PC-9 (cell line): ENCODE results near the gene HNRNPK. TPM values are rescaled to one million over a fixed set of nuclear protein-coding genes. Genes with fewer than 3 reads are reported as not detected.

Experiments
- BruUV-seq: library from RNA; stranded (reverse); fragments of 400-500 nt; replicated peaks from 2 replicates; lab custom pipeline; 2021; lab: Mats Ljungman, UMichigan
- CTCF ChIA-PET: fragments of 300-600 bp; sonication (Branson Sonifier 250); formaldehyde crosslinking; loops from one replicate; lab custom pipeline; 2022; ENCODE audit warnings: antibody characterized with exemption; lab: Charles Lee
- POLR2A ChIA-PET: fragments of 300-600 bp; sonication (Branson Sonifier 250); formaldehyde crosslinking; loops from one replicate; lab custom pipeline; 2022; ENCODE audit warnings: antibody characterized with exemption; ENCODE audit not compliant: unreplicated experiment; lab: Charles Lee
- DNase-seq, 2 experiments: peaks; one replicate each; pipeline versions ENCODE4 v3.0.0 to v3.0.0-alpha.2; 2015 to 2022; ENCODE audit warnings: mixed read lengths in 1 of 2
- H2AFZ ChIP-seq: fragments of 200-600 bp; sonication (generic); 2 replicates; pipeline ENCODE4 v1.8.1; 2017; ENCODE audit warnings: antibody characterized with exemption
- H3F3A ChIP-seq: fragments of 200-600 bp; sonication (generic); 2 replicates; pipeline ENCODE4 v1.8.1; 2017; ENCODE audit warnings: antibody characterized with exemption, mild to moderate bottlenecking, low read depth; ENCODE audit not compliant: insufficient read depth
- H3K27ac ChIP-seq: fragments of 200-600 bp; sonication (generic); 2 replicates; pipeline ENCODE4 v1.6.1; 2016; ENCODE audit warnings: mixed run types
- H3K27me3 ChIP-seq: fragments of 200-600 bp; sonication (generic); 2 replicates; pipeline ENCODE4 v1.6.1; 2016; ENCODE audit warnings: low read depth, mixed run types; ENCODE audit not compliant: insufficient read depth
- H3K36me3 ChIP-seq: fragments of 200-600 bp; sonication (generic); 2 replicates; pipeline ENCODE4 v1.6.1; 2016; ENCODE audit warnings: low read depth, mixed run types
- H3K4me1 ChIP-seq: fragments of 200-600 bp; sonication (generic); replicated peaks from 2 replicates; pipeline ENCODE4 v1.6.1; 2016; ENCODE audit warnings: mixed run types; ENCODE audit not compliant: insufficient read depth
- H3K4me2 ChIP-seq: fragments of 200-600 bp; sonication (generic); 2 replicates; pipeline ENCODE4 v1.6.1; 2017; ENCODE audit warnings: mixed run types
- H3K4me3 ChIP-seq: fragments of 200-600 bp; sonication (generic); 2 replicates; pipeline ENCODE4 v1.6.1; 2016; ENCODE audit warnings: mixed run types
- H3K79me2 ChIP-seq: fragments of 200-600 bp; sonication (generic); 2 replicates; pipeline ENCODE4 v1.6.1; 2017; ENCODE audit warnings: low read depth, mixed run types
- H3K9me2 ChIP-seq: fragments of 200-600 bp; sonication (generic); 2 replicates; pipeline ENCODE4 v1.8.1; 2017; ENCODE audit warnings: mild to moderate bottlenecking; ENCODE audit not compliant: insufficient read depth
- H3K9me3 ChIP-seq: fragments of 200-600 bp; sonication (generic); 2 replicates; pipeline ENCODE4 v1.8.1; 2016; ENCODE audit warnings: low read depth; ENCODE audit not compliant: insufficient read depth
- H4K20me1 ChIP-seq: fragments of 200-600 bp; sonication (generic); 2 replicates; pipeline ENCODE4 v1.8.1; 2017; ENCODE audit not compliant: insufficient read depth
- CTCF ChIP-seq: fragments of 200-600 bp; sonication (generic); conservative IDR thresholded peaks from 2 replicates; pipeline ENCODE4 v1.6.1; 2017; ENCODE audit warnings: mixed run types, antibody characterized with exemption, mild to moderate bottlenecking, moderate library complexity
- EZH2 ChIP-seq: fragments of 200-600 bp; sonication (generic); IDR thresholded peaks from 2 replicates; pipeline ENCODE4 v1.8.0; 2017; ENCODE audit warnings: antibody characterized with exemption, low read depth
- intact Hi-C: fragments of 100-400 bp; cut with micrococcal nuclease; formaldehyde crosslinking; loops from one replicate; pipeline ENCODE4 v1.10.0; 2022; ENCODE audit not compliant: unreplicated experiment
- total RNA-seq: library from RNA; stranded (reverse); gene quantifications from 2 replicates; pipeline ENCODE4 v1.2.3, GENCODE V29; 2021

The HNRNPK gene
- total RNA-seq, 1 experiment from 2014 or later = 583 TPM

DNA sequence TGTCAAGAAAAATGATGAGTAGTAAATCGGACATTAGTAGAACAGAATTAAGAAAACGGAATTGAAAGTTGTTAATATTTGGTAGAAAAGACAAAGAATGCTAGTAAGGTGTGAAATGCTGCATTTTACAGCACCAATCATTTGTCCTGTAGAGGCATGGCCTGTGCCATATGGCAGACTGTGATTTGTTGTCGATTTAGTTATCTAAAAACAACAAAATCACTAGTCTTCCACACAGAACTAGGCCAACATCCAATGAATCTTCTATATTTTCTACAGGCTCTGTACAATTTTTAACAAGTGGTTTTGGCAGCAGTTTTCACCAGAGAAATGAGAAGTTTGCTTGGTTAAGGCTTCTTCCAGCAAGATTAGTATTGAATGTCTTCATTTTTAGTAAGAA, 10.4 kb downstream of the HNRNPK start:
- H3K27me3 ChIP-seq = no peaks in the 10 kb centered on the region
- H3K36me3 ChIP-seq = peaks cover 58% of the 10 kb centered on the region
- no peaks in the 10 kb centered on the region for H3K9me2 ChIP-seq
- TF ChIP-seq CTCF (no peak), EZH2 (no peak)
- H3F3A ChIP-seq = peaks cover 99% of the 10 kb centered on the region
- no peaks in the 10 kb centered on the region for H3K9me3 ChIP-seq
- CTCF ChIA-PET = no interaction called here
- H3K27ac ChIP-seq = no peak overlapping the region
- H4K20me1 ChIP-seq = peaks cover 74% of the 10 kb centered on the region
- peaks cover 38% of the 10 kb centered on the region for H3K79me2 ChIP-seq
- no peak overlapping the region for H3K4me2 ChIP-seq
- POLR2A ChIA-PET = no interaction called here
- H2AFZ ChIP-seq = no peak overlapping the region
- DNase-seq = no peak
- BruUV-seq = no TSS peak
- no peaks in the 10 kb centered on the region; the same call in 1 of the 2 replicates for H3K4me1 ChIP-seq
- intact Hi-C loops = no loop called here
- no peak overlapping the region for H3K4me3 ChIP-seq

DNA sequence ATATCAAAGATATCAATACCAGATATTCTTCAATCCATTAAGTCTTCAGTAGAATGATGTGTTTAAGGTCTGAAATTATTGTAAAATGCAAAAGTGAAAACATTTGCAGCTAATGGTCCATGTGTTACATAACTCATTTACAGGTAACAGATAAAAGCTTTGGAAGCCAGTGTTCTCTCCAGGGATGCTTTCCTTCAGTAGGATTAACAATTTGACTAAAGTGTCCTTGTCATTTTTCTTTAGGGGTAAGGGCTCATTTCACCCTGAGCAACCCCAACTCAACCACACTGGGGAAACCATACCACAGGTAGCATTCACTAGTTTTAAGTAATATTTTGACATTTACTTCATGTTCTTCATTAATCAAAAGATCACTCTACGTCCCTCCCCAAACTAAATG, 12.9 kb downstream of the HNRNPK start:
- no peaks in the 10 kb centered on the region for H3K9me3 ChIP-seq
- DNase-seq = no peak
- H3K4me1 ChIP-seq = peaks cover 16% of the 10 kb centered on the region
- no TSS peak for BruUV-seq
- intact Hi-C loops = no loop called here
- 0 out of 2 replicates have a peak, but pooled peaks cover 13% of the 10 kb centered on the region for H3K79me2 ChIP-seq
- ChIA-PET POLR2A (interaction anchor here (0.6 to 0.7 kb wide), 2 partner anchors 27 to 32 kb away, joined by 4 to 5 read pairs; no protein-coding TSS in a partner anchor), CTCF (no interaction called here)
- H3K4me3 ChIP-seq = no peak overlapping the region
- no peak overlapping the region for H3K4me2 ChIP-seq
- peaks cover 37% of the 10 kb centered on the region for H3K36me3 ChIP-seq
- TF ChIP-seq CTCF (no peak), EZH2 (no peak)
- no peaks in the 10 kb centered on the region for H3K9me2 ChIP-seq
- peaks cover 82% of the 10 kb centered on the region for H3F3A ChIP-seq
- peaks cover 49% of the 10 kb centered on the region for H4K20me1 ChIP-seq
- H2AFZ ChIP-seq = no peak overlapping the region
- H3K27me3 ChIP-seq = no peaks in the 10 kb centered on the region
- no peak overlapping the region for H3K27ac ChIP-seq

GRCh38 chr9:83966209-83966582, 13.8 kb downstream of the HNRNPK start:
- H3F3A ChIP-seq = peaks cover 79% of the 10 kb centered on the region
- no peaks in the 10 kb centered on the region for H3K27me3 ChIP-seq
- 0 out of 2 replicates have a peak, but pooled peaks cover 5% of the 10 kb centered on the region for H3K79me2 ChIP-seq
- ChIA-PET CTCF (no interaction called here), POLR2A (no interaction called here)
- H3K9me2 ChIP-seq = no peaks in the 10 kb centered on the region
- DNase-seq = no peak
- peaks cover 29% of the 10 kb centered on the region for H3K36me3 ChIP-seq
- no peaks in the 10 kb centered on the region for H3K9me3 ChIP-seq
- H3K4me3 ChIP-seq = no peak overlapping the region
- H4K20me1 ChIP-seq = peaks cover 40% of the 10 kb centered on the region
- TSS peak; percentile 9 for BruUV-seq
- no peak overlapping the region for H2AFZ ChIP-seq
- no peak overlapping the region for H3K27ac ChIP-seq
- TF ChIP-seq CTCF (no peak), EZH2 (no peak)
- H3K4me1 ChIP-seq = peaks cover 21% of the 10 kb centered on the region
- intact Hi-C loops = no loop called here
- H3K4me2 ChIP-seq = no peak overlapping the region
